Measurements from ENCODE around the gene CLCN5.

DNA sequence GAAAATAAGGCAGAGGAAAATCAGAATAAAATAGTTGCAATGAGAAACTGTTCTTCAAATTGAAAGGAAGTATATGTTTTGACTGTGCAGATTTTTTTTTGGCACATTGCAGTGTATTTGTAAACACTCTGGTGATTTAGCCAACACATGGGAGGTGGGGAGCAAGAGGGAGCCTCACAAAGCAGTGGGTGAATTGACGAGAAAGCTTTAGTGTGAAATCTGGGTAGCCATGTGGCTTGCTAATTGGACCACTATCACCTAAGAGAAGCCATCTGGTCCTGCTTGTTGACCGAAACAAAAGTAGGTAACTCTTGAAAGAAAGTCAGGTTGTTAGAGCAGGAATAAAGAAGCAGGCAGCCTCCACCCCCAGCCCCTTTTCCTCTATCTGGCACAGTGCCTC, 10.4 kb downstream of the CLCN5 start:
- TF ChIP-seq, protein P1, sequence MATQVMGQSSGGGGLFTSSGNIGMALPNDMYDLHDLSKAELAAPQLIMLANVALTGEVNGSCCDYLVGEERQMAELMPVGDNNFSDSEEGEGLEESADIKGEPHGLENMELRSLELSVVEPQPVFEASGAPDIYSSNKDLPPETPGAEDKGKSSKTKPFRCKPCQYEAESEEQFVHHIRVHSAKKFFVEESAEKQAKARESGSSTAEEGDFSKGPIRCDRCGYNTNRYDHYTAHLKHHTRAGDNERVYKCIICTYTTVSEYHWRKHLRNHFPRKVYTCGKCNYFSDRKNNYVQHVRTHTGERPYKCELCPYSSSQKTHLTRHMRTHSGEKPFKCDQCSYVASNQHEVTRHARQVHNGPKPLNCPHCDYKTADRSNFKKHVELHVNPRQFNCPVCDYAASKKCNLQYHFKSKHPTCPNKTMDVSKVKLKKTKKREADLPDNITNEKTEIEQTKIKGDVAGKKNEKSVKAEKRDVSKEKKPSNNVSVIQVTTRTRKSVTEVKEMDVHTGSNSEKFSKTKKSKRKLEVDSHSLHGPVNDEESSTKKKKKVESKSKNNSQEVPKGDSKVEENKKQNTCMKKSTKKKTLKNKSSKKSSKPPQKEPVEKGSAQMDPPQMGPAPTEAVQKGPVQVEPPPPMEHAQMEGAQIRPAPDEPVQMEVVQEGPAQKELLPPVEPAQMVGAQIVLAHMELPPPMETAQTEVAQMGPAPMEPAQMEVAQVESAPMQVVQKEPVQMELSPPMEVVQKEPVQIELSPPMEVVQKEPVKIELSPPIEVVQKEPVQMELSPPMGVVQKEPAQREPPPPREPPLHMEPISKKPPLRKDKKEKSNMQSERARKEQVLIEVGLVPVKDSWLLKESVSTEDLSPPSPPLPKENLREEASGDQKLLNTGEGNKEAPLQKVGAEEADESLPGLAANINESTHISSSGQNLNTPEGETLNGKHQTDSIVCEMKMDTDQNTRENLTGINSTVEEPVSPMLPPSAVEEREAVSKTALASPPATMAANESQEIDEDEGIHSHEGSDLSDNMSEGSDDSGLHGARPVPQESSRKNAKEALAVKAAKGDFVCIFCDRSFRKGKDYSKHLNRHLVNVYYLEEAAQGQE (IDR thresholded peaks at IDR 0.05; ENCODE audit: insufficient read depth in 1 of 2, low read depth in 2 of 2, low read length in 2 of 2) = no peak
- no peak for TF ChIP-seq POLR2AphosphoS5 (IDR thresholded peaks at IDR 0.05; ENCODE audit: low read depth, low read length)
